ENCODE measurements around the gene GLYR1. TPM values are rescaled to one million over a fixed set of nuclear protein-coding genes. Genes with fewer than 3 reads are reported as not detected.

GLYR1 gene
- total and polyA plus RNA-seq, 2 donors (not counting 3 experiments of a cell fraction or from before 2014, with no cell fraction given), result 47.9 to 107 TPM

GRCh38 chr16:4787627-4788482 is 59.2 kb downstream of the GLYR1 start, which contains the start of gene SEPTIN12:
TSS of gene SEPTIN12 (minus strand) at chr16:4788345. CDS start at chr16:4787645, 700 bp downstream.
- ChIA-PET CTCF (interaction anchor here (1.3 kb wide), 1 partner anchor 13 kb away, joined by 5 read pairs; no protein-coding TSS in a partner anchor), POLR2A (no interaction called here)
- TF ChIP-seq GATA2 (IDR thresholded peaks at IDR 0.05; ENCODE audit: insufficient read depth, insufficient read length, low read depth, low read length) (no peak), EZH2 (IDR thresholded peaks at IDR 0.05; ENCODE audit: borderline replicate concordance, low read depth, low read length, severe bottlenecking) (no peak), MAX (IDR thresholded peaks at IDR 0.05; ENCODE audit: insufficient read depth, insufficient read length) (no peak), CTCF (IDR thresholded peaks at IDR 0.05; ENCODE audit: extremely low read depth in 1 of 2, insufficient read depth in 1 of 2, low read depth in 1 of 2, low read length in 2 of 2) (no peak), MYC (IDR thresholded peaks at IDR 0.05; ENCODE audit: low read depth, low read length) (no peak), JUN (IDR thresholded peaks at IDR 0.05; ENCODE audit: borderline replicate concordance, insufficient read depth, insufficient read length, low read depth) (no peak), POLR2A (IDR thresholded peaks at IDR 0.05; ENCODE audit: low read depth, low read length) (no peak), POLR2AphosphoS5 (IDR thresholded peaks at IDR 0.05; ENCODE audit: insufficient read depth, low read depth, low read length) (no peak), FOS (IDR thresholded peaks at IDR 0.05; ENCODE audit: borderline replicate concordance, insufficient read depth, low read length) (no peak)
- no peaks in the 10 kb centered on the region for H3K79me2 ChIP-seq (ENCODE audit: control insufficient read depth, insufficient read depth, low read length)
- H3K27ac ChIP-seq (ENCODE audit: insufficient read depth, low read depth, low read length), result no peak within 1 kb of the TSS
- no peak within 1 kb of the TSS for H3K4me2 ChIP-seq (ENCODE audit: insufficient read depth, low read length)
- H2AFZ ChIP-seq (ENCODE audit: low read depth, low read length), result no peak within 1 kb of the TSS
- DNase-seq (ENCODE audit: low read depth, low spot score), result no peak
- dilution Hi-C loops (cut with MboI; ENCODE audit: extremely low pct_ligation_motif_present, low sequenced_read_pairs), result no loop called here
- no peaks in the 10 kb centered on the region for H3K9me1 ChIP-seq (replicated peaks; ENCODE audit: control insufficient read depth, extremely low read depth, insufficient read depth, low read length)
- no peaks in the 10 kb centered on the region for H3K4me1 ChIP-seq (ENCODE audit: control insufficient read depth, extremely low read depth, insufficient read depth, low read length)
- BruUV-seq (replicated peaks), result no TSS peak
- intact Hi-C loops (cut with micrococcal nuclease), result no loop called here
- H3K4me3 ChIP-seq (replicated peaks in 1 of 3; ENCODE audit: insufficient read depth in 1 of 3, low read depth in 1 of 3, low read length in 3 of 3), result no peak within 1 kb of the TSS
- no peaks in the 10 kb centered on the region for H3K27me3 ChIP-seq (ENCODE audit: control insufficient read depth in 2 of 2, insufficient read depth in 2 of 2, low read length in 2 of 2)
- H3K36me3 ChIP-seq (ENCODE audit: control insufficient read depth in 2 of 2, extremely low read depth in 1 of 2, insufficient read depth in 2 of 2, low read length in 2 of 2), result no peaks in the 10 kb centered on the region
- H3K9ac ChIP-seq (replicated peaks; ENCODE audit: extremely low read depth, insufficient read depth, low read length), result no peak within 1 kb of the TSS
- no peaks in the 10 kb centered on the region for H3K9me3 ChIP-seq (replicated peaks; ENCODE audit: control insufficient read depth, insufficient read depth, low read length)
- FAIRE-seq, result no peak
- H4K20me1 ChIP-seq (replicated peaks; ENCODE audit: control insufficient read depth, extremely low read depth, insufficient read depth, low read length), result no peaks in the 10 kb centered on the region

Measured in endothelial cell of umbilical vein (primary cell).